GM19023 (cell line): ENCODE results near the gene EED.
A peak's percentile ranks its signal among the peaks of the same experiment; 100 is the strongest.

ENCODE experiments used
- ATAC-seq: cut with Tn5 transposase; IDR thresholded peaks from one replicate; pipeline ENCODE4 v1.9.1; 2021; ENCODE audit warnings: mild to moderate bottlenecking, moderate library complexity; ENCODE audit not compliant: unreplicated experiment

EED gene

GRCh38 chr11:86246293-86246675 lies 1.7 kb downstream of the EED start:
- no peak for ATAC-seq

GRCh38 chr11:86247608-86248007 lies 3.1 kb downstream of the EED start:
- no peak for ATAC-seq

GRCh38 chr11:86248609-86249008 lies 4.1 kb downstream of the EED start:
- no peak for ATAC-seq

- ATAC-seq: no peak
Measured at GRCh38 chr11:86249307-86250098, 5.0 kb downstream of the EED start.

GRCh38 chr11:86251345-86251744 lies 6.8 kb downstream of the EED start:
- ATAC-seq: no peak

GRCh38 chr11:86255896-86256295 lies 11.3 kb downstream of the EED start:
- ATAC-seq: peak; percentile 83

- no peak for ATAC-seq
Measured at GRCh38 chr11:86256608-86257007, 12.1 kb downstream of the EED start.

- ATAC-seq: no peak
Measured at GRCh38 chr11:86257446-86257845, 12.9 kb downstream of the EED start.

- ATAC-seq: no peak
Measured at GRCh38 chr11:86259730-86260129, 15.2 kb downstream of the EED start.

- ATAC-seq: no peak
Measured at GRCh38 chr11:86261328-86261727, 16.8 kb downstream of the EED start.

GRCh38 chr11:86262387-86262786 lies 17.8 kb downstream of the EED start:
- no peak for ATAC-seq

- ATAC-seq: no peak
Measured at GRCh38 chr11:86264649-86265048, 20.1 kb downstream of the EED start.

- no peak for ATAC-seq
Measured at GRCh38 chr11:86265194-86265593, 20.6 kb downstream of the EED start.

GRCh38 chr11:86269645-86270044 lies 25.1 kb downstream of the EED start:
- no peak for ATAC-seq

- no peak for ATAC-seq
Measured at GRCh38 chr11:86274503-86274902, 29.9 kb downstream of the EED start.

GRCh38 chr11:86274999-86275398 lies 30.4 kb downstream of the EED start:
- ATAC-seq: no peak

- no peak for ATAC-seq
Measured at GRCh38 chr11:86275493-86276370, 31.2 kb downstream of the EED start.

GRCh38 chr11:86277741-86278140 lies 33.2 kb downstream of the EED start:
- ATAC-seq: no peak

- no peak for ATAC-seq
Measured at GRCh38 chr11:86278226-86278625, 33.7 kb downstream of the EED start.

GRCh38 chr11:86279747-86280146 lies 35.2 kb downstream of the EED start:
- ATAC-seq: no peak

GRCh38 chr11:86287468-86287796 lies 42.9 kb downstream of the EED start:
- ATAC-seq: peak; percentile 10

- no peak for ATAC-seq
Measured at GRCh38 chr11:86288776-86289507, 44.4 kb downstream of the EED start.
